PC-9 (cell line): Measurements from ENCODE around the gene KDM6A. TPM values are rescaled to one million over a fixed set of nuclear protein-coding genes. Genes with fewer than 3 reads are reported as not detected.

Experiments
- BruUV-seq: library from RNA; stranded (reverse); fragments of 400-500 nt; replicated peaks from 2 replicates; lab custom pipeline; 2021; lab: Mats Ljungman, UMichigan
- CTCF ChIA-PET: fragments of 300-600 bp; sonication (Branson Sonifier 250); formaldehyde crosslinking; loops from one replicate; lab custom pipeline; 2022; ENCODE audit warnings: antibody characterized with exemption; lab: Charles Lee
- POLR2A ChIA-PET: fragments of 300-600 bp; sonication (Branson Sonifier 250); formaldehyde crosslinking; loops from one replicate; lab custom pipeline; 2022; ENCODE audit warnings: antibody characterized with exemption; ENCODE audit not compliant: unreplicated experiment; lab: Charles Lee
- DNase-seq, 2 experiments: peaks; one replicate each; pipeline versions ENCODE4 v3.0.0 to v3.0.0-alpha.2; 2015 to 2022; ENCODE audit warnings: mixed read lengths in 1 of 2
- H2AFZ ChIP-seq: fragments of 200-600 bp; sonication (generic); 2 replicates; pipeline ENCODE4 v1.8.1; 2017; ENCODE audit warnings: antibody characterized with exemption
- H3F3A ChIP-seq: fragments of 200-600 bp; sonication (generic); 2 replicates; pipeline ENCODE4 v1.8.1; 2017; ENCODE audit warnings: antibody characterized with exemption, mild to moderate bottlenecking, low read depth; ENCODE audit not compliant: insufficient read depth
- H3K27ac ChIP-seq: fragments of 200-600 bp; sonication (generic); 2 replicates; pipeline ENCODE4 v1.6.1; 2016; ENCODE audit warnings: mixed run types
- H3K27me3 ChIP-seq: fragments of 200-600 bp; sonication (generic); 2 replicates; pipeline ENCODE4 v1.6.1; 2016; ENCODE audit warnings: low read depth, mixed run types; ENCODE audit not compliant: insufficient read depth
- H3K36me3 ChIP-seq: fragments of 200-600 bp; sonication (generic); 2 replicates; pipeline ENCODE4 v1.6.1; 2016; ENCODE audit warnings: low read depth, mixed run types
- H3K4me1 ChIP-seq: fragments of 200-600 bp; sonication (generic); replicated peaks from 2 replicates; pipeline ENCODE4 v1.6.1; 2016; ENCODE audit warnings: mixed run types; ENCODE audit not compliant: insufficient read depth
- H3K4me2 ChIP-seq: fragments of 200-600 bp; sonication (generic); 2 replicates; pipeline ENCODE4 v1.6.1; 2017; ENCODE audit warnings: mixed run types
- H3K4me3 ChIP-seq: fragments of 200-600 bp; sonication (generic); 2 replicates; pipeline ENCODE4 v1.6.1; 2016; ENCODE audit warnings: mixed run types
- H3K79me2 ChIP-seq: fragments of 200-600 bp; sonication (generic); 2 replicates; pipeline ENCODE4 v1.6.1; 2017; ENCODE audit warnings: low read depth, mixed run types
- H3K9me2 ChIP-seq: fragments of 200-600 bp; sonication (generic); 2 replicates; pipeline ENCODE4 v1.8.1; 2017; ENCODE audit warnings: mild to moderate bottlenecking; ENCODE audit not compliant: insufficient read depth
- H3K9me3 ChIP-seq: fragments of 200-600 bp; sonication (generic); 2 replicates; pipeline ENCODE4 v1.8.1; 2016; ENCODE audit warnings: low read depth; ENCODE audit not compliant: insufficient read depth
- H4K20me1 ChIP-seq: fragments of 200-600 bp; sonication (generic); 2 replicates; pipeline ENCODE4 v1.8.1; 2017; ENCODE audit not compliant: insufficient read depth
- CTCF ChIP-seq: fragments of 200-600 bp; sonication (generic); conservative IDR thresholded peaks from 2 replicates; pipeline ENCODE4 v1.6.1; 2017; ENCODE audit warnings: mixed run types, antibody characterized with exemption, mild to moderate bottlenecking, moderate library complexity
- EZH2 ChIP-seq: fragments of 200-600 bp; sonication (generic); IDR thresholded peaks from 2 replicates; pipeline ENCODE4 v1.8.0; 2017; ENCODE audit warnings: antibody characterized with exemption, low read depth
- intact Hi-C: fragments of 100-400 bp; cut with micrococcal nuclease; formaldehyde crosslinking; loops from one replicate; pipeline ENCODE4 v1.10.0; 2022; ENCODE audit not compliant: unreplicated experiment
- total RNA-seq: library from RNA; stranded (reverse); gene quantifications from 2 replicates; pipeline ENCODE4 v1.2.3, GENCODE V29; 2021

Gene KDM6A
- total RNA-seq, 1 experiment from 2014 or later, result 20.5 TPM

GRCh38 chrX:44899946-44900345, 27.0 kb downstream of the KDM6A start:
- Histone ChIP-seq H3K4me2 (no peak overlapping the region), H3K79me2 (peaks cover 59% of the 10 kb centered on the region), H3K36me3 (no peaks in the 10 kb centered on the region), H3K27ac (no peak overlapping the region), H3K4me3 (no peak overlapping the region), H3K9me2 (no peaks in the 10 kb centered on the region), H3F3A (no peaks in the 10 kb centered on the region), H3K9me3 (no peaks in the 10 kb centered on the region), H4K20me1 (no peaks in the 10 kb centered on the region), H3K27me3 (no peaks in the 10 kb centered on the region), H3K4me1 (no peaks in the 10 kb centered on the region), H2AFZ (no peak overlapping the region)
- DNase-seq, result no peak
- intact Hi-C loops, result no loop called here
- POLR2A ChIA-PET, result no interaction called here
- BruUV-seq, result no TSS peak
- CTCF ChIA-PET, result no interaction called here
- no peak for TF ChIP-seq CTCF
- TF ChIP-seq EZH2, result no peak

GRCh38 chrX:44903107-44903506, 30.1 kb downstream of the KDM6A start:
- intact Hi-C loops, result no loop called here
- no peak overlapping the region for H3K4me3 ChIP-seq
- DNase-seq, result no peak
- no peaks in the 10 kb centered on the region for H4K20me1 ChIP-seq
- no peaks in the 10 kb centered on the region for H3K27me3 ChIP-seq
- CTCF ChIA-PET, result no interaction called here
- no peaks in the 10 kb centered on the region for H3K4me1 ChIP-seq
- H3K4me2 ChIP-seq, result no peak overlapping the region
- peaks cover 64% of the 10 kb centered on the region for H3K79me2 ChIP-seq
- no peaks in the 10 kb centered on the region for H3K9me3 ChIP-seq
- H3F3A ChIP-seq, result no peaks in the 10 kb centered on the region
- no peak overlapping the region for H2AFZ ChIP-seq
- POLR2A ChIA-PET, result no interaction called here
- no TSS peak for BruUV-seq
- H3K9me2 ChIP-seq, result no peaks in the 10 kb centered on the region
- no peaks in the 10 kb centered on the region for H3K36me3 ChIP-seq
- TF ChIP-seq CTCF (no peak), EZH2 (no peak)
- H3K27ac ChIP-seq, result no peak overlapping the region

- Histone ChIP-seq H3K4me1 (no peaks in the 10 kb centered on the region), H3K9me3 (no peaks in the 10 kb centered on the region), H3F3A (no peaks in the 10 kb centered on the region), H2AFZ (no peak overlapping the region), H3K9me2 (no peaks in the 10 kb centered on the region), H3K27ac (no peak overlapping the region), H3K79me2 (peaks cover 68% of the 10 kb centered on the region), H4K20me1 (no peaks in the 10 kb centered on the region), H3K4me2 (no peak overlapping the region), H3K4me3 (no peak overlapping the region), H3K27me3 (no peaks in the 10 kb centered on the region), H3K36me3 (no peaks in the 10 kb centered on the region)
- DNase-seq, result no peak
- intact Hi-C loops, result no loop called here
- ChIA-PET POLR2A (interaction anchor here (0.6 kb wide), 1 partner anchor 222 kb away, joined by 11 read pairs; no protein-coding TSS in a partner anchor), CTCF (no interaction called here)
- TF ChIP-seq EZH2 (no peak), CTCF (no peak)
- no TSS peak for BruUV-seq
These were observed 31.0 kb downstream of the KDM6A start for GRCh38 chrX:44903830-44904530.
